Lower lobe of right lung (tissue), 2 donors: ENCODE data around the gene B3GALT5. TPM values are rescaled to one million over a fixed set of nuclear protein-coding genes. Genes with fewer than 3 reads are reported as not detected.

Experiments used
- ATAC-seq, 2 donors: fragments of 200-7000 bp; cut with Tn5 transposase; one replicate each; pipeline ENCODE4 v1.9.1; 2020 to 2022; ENCODE audit warnings: mild to moderate bottlenecking in 2 of 2, moderate library complexity in 2 of 2
- DNase-seq: peaks from one replicate; pipeline ENCODE4 v3.0.0-alpha.2; 2020
- H3K27ac ChIP-seq: fragments of 200-600 bp; one replicate; pipeline ENCODE4 v1.8.0; 2022
- H3K27me3 ChIP-seq: fragments of 200-600 bp; one replicate; pipeline ENCODE4 v1.8.0; 2022; ENCODE audit warnings: low read depth
- H3K36me3 ChIP-seq: fragments of 200-600 bp; one replicate; pipeline ENCODE4 v1.8.0; 2022; ENCODE audit warnings: mild to moderate bottlenecking
- H3K4me1 ChIP-seq: fragments of 200-600 bp; one replicate; pipeline ENCODE4 v1.8.0; 2022
- H3K4me3 ChIP-seq: fragments of 200-600 bp; one replicate; pipeline ENCODE4 v1.8.0; 2022; ENCODE audit warnings: mild to moderate bottlenecking
- H3K9me3 ChIP-seq: fragments of 200-600 bp; one replicate; pipeline ENCODE4 v1.8.0; 2022
- intact Hi-C: fragments of 100-400 bp; cut with DNase I; formaldehyde crosslinking; loops from one replicate; pipeline ENCODE4 v1.11.0; 2022
- total RNA-seq: library from RNA; stranded (reverse); fragmentation: NEBNext Ultra II Directional; extraction: Animal tissue kit (Norgen Biotek cat#: 25700); gene quantifications from one replicate; pipeline ENCODE4 v1.2.1, GENCODE V29; 2021
- TF ChIP-seq, protein P1 (sequence below): fragments of 200-600 bp; IDR thresholded peaks from one replicate; pipeline ENCODE4 v1.8.0; 2022; ENCODE audit warnings: antibody characterized with exemption, mild to moderate bottlenecking
- donor health status: DM: no; HTN: yes; CAD: no; lungs with severe emphysema.

Gene B3GALT5
- total RNA-seq, 1 donor from 2014 or later, result 1.5 TPM

DNA sequence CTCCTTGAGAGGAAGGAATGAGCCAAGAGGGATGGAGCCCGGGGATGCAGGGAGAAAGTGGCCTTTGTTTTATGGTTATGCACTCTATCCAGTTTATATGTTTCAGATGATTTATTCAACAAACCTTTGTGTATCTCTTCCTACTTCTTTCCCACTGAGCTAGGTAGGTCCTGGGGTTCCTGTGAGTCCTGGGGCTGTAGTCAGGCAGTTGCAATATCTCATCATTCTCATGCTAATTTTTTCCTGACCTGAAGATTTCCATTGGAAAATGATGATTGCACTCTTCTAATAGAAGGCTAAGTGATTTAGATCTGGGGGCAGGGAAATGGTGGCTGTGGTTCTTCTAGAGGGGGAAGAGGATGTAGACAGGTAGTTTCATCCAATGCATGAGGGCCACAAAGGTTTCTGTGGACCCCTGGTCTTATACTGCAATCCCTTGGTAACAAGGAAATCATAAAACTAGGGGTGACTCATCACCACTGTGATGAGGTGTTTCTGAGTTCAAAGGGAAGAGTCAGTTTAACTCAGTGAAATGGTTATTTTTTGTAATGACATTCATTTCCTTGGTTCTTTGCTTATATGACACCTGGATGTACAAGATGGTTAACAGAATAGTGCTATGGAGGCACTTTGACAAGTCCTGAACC lies 20.2 kb downstream of the B3GALT5 start:
- no peak overlapping the region for H3K27ac ChIP-seq
- H3K27me3 ChIP-seq, result peaks cover 15% of the 10 kb centered on the region
- H3K4me3 ChIP-seq, result no peak overlapping the region
- intact Hi-C loops, result no loop called here
- DNase-seq (no peak), ATAC-seq (no peak)
- no peaks in the 10 kb centered on the region for H3K9me3 ChIP-seq
- H3K36me3 ChIP-seq, result no peaks in the 10 kb centered on the region
- TF ChIP-seq, protein P1, sequence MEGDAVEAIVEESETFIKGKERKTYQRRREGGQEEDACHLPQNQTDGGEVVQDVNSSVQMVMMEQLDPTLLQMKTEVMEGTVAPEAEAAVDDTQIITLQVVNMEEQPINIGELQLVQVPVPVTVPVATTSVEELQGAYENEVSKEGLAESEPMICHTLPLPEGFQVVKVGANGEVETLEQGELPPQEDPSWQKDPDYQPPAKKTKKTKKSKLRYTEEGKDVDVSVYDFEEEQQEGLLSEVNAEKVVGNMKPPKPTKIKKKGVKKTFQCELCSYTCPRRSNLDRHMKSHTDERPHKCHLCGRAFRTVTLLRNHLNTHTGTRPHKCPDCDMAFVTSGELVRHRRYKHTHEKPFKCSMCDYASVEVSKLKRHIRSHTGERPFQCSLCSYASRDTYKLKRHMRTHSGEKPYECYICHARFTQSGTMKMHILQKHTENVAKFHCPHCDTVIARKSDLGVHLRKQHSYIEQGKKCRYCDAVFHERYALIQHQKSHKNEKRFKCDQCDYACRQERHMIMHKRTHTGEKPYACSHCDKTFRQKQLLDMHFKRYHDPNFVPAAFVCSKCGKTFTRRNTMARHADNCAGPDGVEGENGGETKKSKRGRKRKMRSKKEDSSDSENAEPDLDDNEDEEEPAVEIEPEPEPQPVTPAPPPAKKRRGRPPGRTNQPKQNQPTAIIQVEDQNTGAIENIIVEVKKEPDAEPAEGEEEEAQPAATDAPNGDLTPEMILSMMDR, result no peak
- no peaks in the 10 kb centered on the region for H3K4me1 ChIP-seq

GRCh38 chr21:39633770-39634181 lies 21.0 kb downstream of the B3GALT5 start:
- TF ChIP-seq, protein P1, result no peak
- H3K4me3 ChIP-seq, result no peak overlapping the region
- peaks cover 15% of the 10 kb centered on the region for H3K27me3 ChIP-seq
- no peaks in the 10 kb centered on the region for H3K36me3 ChIP-seq
- no peak for ATAC-seq
- DNase-seq, result no peak
- H3K9me3 ChIP-seq, result no peaks in the 10 kb centered on the region
- no peak overlapping the region for H3K27ac ChIP-seq
- no peaks in the 10 kb centered on the region for H3K4me1 ChIP-seq
- intact Hi-C loops, result no loop called here

- no peak for ATAC-seq
- Histone ChIP-seq H3K36me3 (no peaks in the 10 kb centered on the region), H3K27ac (no peak overlapping the region), H3K4me1 (no peaks in the 10 kb centered on the region), H3K9me3 (no peaks in the 10 kb centered on the region), H3K4me3 (no peak overlapping the region), H3K27me3 (peaks cover 15% of the 10 kb centered on the region)
- intact Hi-C loops, result no loop called here
- TF ChIP-seq, protein P1, result no peak
- no peak for DNase-seq
Observed at GRCh38 chr21:39634507-39634906, 21.8 kb downstream of the B3GALT5 start.

- Histone ChIP-seq H3K36me3 (no peaks in the 10 kb centered on the region), H3K4me3 (no peak overlapping the region), H3K27me3 (peaks cover 10% of the 10 kb centered on the region), H3K9me3 (no peaks in the 10 kb centered on the region), H3K27ac (no peak overlapping the region), H3K4me1 (no peaks in the 10 kb centered on the region)
- no peak for DNase-seq
- no peak for ATAC-seq
- intact Hi-C loops, result no loop called here
- TF ChIP-seq, protein P1, result no peak
Observed at GRCh38 chr21:39637197-39637970, 24.6 kb downstream of the B3GALT5 start.

DNA sequence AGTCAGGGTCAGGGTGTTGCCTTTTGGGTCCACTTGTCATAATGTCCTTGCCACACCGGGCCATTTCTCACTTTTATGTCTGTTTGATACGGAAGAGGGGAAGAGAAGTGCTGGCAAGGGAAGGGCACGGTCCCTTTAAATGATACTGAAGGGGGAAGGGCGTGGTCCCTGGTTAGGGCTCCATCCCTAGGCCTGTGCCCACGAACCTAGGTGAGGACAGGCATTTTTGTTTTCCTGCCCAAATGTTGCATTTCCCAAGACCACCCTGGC lies 25.2 kb downstream of the B3GALT5 start:
- Histone ChIP-seq H3K36me3 (no peaks in the 10 kb centered on the region), H3K27ac (no peak overlapping the region), H3K4me1 (no peaks in the 10 kb centered on the region), H3K4me3 (no peak overlapping the region), H3K27me3 (peaks cover 10% of the 10 kb centered on the region), H3K9me3 (no peaks in the 10 kb centered on the region)
- TF ChIP-seq, protein P1, result no peak
- ATAC-seq, result no peak
- DNase-seq, result no peak
- intact Hi-C loops, result no loop called here
